Suprapubic skin (tissue), 4 donors: ENCODE results near the gene AGFG2. TPM values are rescaled to one million over a fixed set of nuclear protein-coding genes. Genes with fewer than 3 reads are reported as not detected.
"Not testable (repeated sequence)": the region's sequence is repeated elsewhere in the genome, so short reads cannot be mapped to it uniquely, and the experiment has no call there.

Experiments used
- DNase-seq, 2 donors: peaks; one replicate each; pipeline ENCODE4 v3.0.0-alpha.2; 2019; ENCODE audit warnings: low spot score in 2 of 2
- H3K27ac ChIP-seq: fragments of 200-600 bp; sonication (generic); one replicate; pipeline ENCODE4 v1.5.1; 2019
- H3K27me3 ChIP-seq: fragments of 200-600 bp; sonication (generic); one replicate; pipeline ENCODE4 v1.5.1; 2019
- H3K36me3 ChIP-seq: fragments of 200-600 bp; sonication (generic); one replicate; pipeline ENCODE4 v1.5.1; 2019
- H3K4me1 ChIP-seq: fragments of 200-600 bp; sonication (generic); one replicate; pipeline ENCODE4 v1.5.1; 2019
- H3K4me3 ChIP-seq: fragments of 200-600 bp; sonication (generic); one replicate; pipeline ENCODE4 v1.5.1; 2019; ENCODE audit warnings: mild to moderate bottlenecking
- H3K9me3 ChIP-seq: fragments of 200-600 bp; sonication (generic); one replicate; pipeline ENCODE4 v1.5.1; 2019
- CTCF ChIP-seq, 2 donors: fragments of 200-600 bp in 1 of 2; fragments of 450-650 bp in 1 of 2; sonication (generic) in 1 of 2; IDR thresholded peaks; one replicate each; pipeline ENCODE4 v1.5.1; 2016 to 2019; ENCODE audit warnings: antibody characterized with exemption in 2 of 2, mild to moderate bottlenecking in 1 of 2, moderate library complexity in 1 of 2
- EP300 ChIP-seq: sonication (generic); formaldehyde crosslinking; IDR thresholded peaks from one replicate; pipeline ENCODE4 v1.6.1; 2017; ENCODE audit warnings: antibody characterized with exemption
- POLR2A ChIP-seq, 2 donors: fragments of 450-650 bp; IDR thresholded peaks; one replicate each; pipeline ENCODE4 v1.6.1; 2017; ENCODE audit warnings: antibody characterized with exemption in 2 of 2, mild to moderate bottlenecking in 2 of 2, moderate library complexity in 2 of 2
- POLR2AphosphoS5 ChIP-seq, 3 donors: sonication (generic); formaldehyde crosslinking; IDR thresholded peaks; one replicate each; pipeline ENCODE4 v1.6.1; 2017; ENCODE audit warnings: antibody characterized with exemption in 3 of 3
- WGBS: methylation state at CpG from one replicate; pipeline ENCODE4 v1.1.5; 2018; 5-methylcytosine and 5-hydroxymethylcytosine counted together
- total RNA-seq, 4 donors: library from RNA; depleted of rRNA; stranded (reverse); fragments of >200 nt; gene quantifications; one replicate each; pipeline ENCODE4 v1.1.0, GENCODE V29; 2016

Gene AGFG2
- total RNA-seq, 4 donors from 2014 or later = 46.6 to 63.4 (median 52.9) TPM

- TF ChIP-seq POLR2AphosphoS5 (IDR thresholded peaks at IDR 0.05) (no peak), CTCF (IDR thresholded peaks at IDR 0.05) (no peak), POLR2A (IDR thresholded peaks at IDR 0.05) (no peak), EP300 (no peak)
- Histone ChIP-seq H3K9me3 (no peaks in the 10 kb centered on the region), H3K4me3 (no peak overlapping the region), H3K36me3 (peaks cover 7% of the 10 kb centered on the region), H3K27ac (peak overlapping the region; percentile 88), H3K4me1 (peaks cover 62% of the 10 kb centered on the region), H3K27me3 (no peaks in the 10 kb centered on the region)
- DNase-seq = no peak
- 70% methylated on average over 9 of the region's 9 CpGs for WGBS
These were observed 8.2 kb downstream of the AGFG2 start for GRCh38 chr7:100546926-100547800.

GRCh38 chr7:100547872-100548271 lies 8.9 kb downstream of the AGFG2 start:
- no peaks in the 10 kb centered on the region for H3K9me3 ChIP-seq
- no peak for TF ChIP-seq POLR2A (IDR thresholded peaks at IDR 0.05)
- no peak for TF ChIP-seq CTCF (IDR thresholded peaks at IDR 0.05)
- no peak for TF ChIP-seq POLR2AphosphoS5 (IDR thresholded peaks at IDR 0.05)
- no peak for TF ChIP-seq EP300
- H3K27ac ChIP-seq = peak overlapping the region; percentile 88
- peaks cover 14% of the 10 kb centered on the region for H3K36me3 ChIP-seq
- no peak for DNase-seq
- H3K4me3 ChIP-seq = no peak overlapping the region
- H3K4me1 ChIP-seq = peaks cover 57% of the 10 kb centered on the region
- H3K27me3 ChIP-seq = no peaks in the 10 kb centered on the region
- 59% methylated on average over 2 of the region's 2 CpGs for WGBS

GRCh38 chr7:100548446-100548845 lies 9.4 kb downstream of the AGFG2 start:
- DNase-seq, H3K9me3 ChIP-seq, H3K4me3 ChIP-seq, H3K27me3 ChIP-seq: not testable (repeated sequence)
- Histone ChIP-seq H3K36me3 (peaks cover 18% of the 10 kb centered on the region), H3K27ac (peak overlapping the region; percentile 88), H3K4me1 (peaks cover 53% of the 10 kb centered on the region)
- whole genome bisulfite sequencing = 85% methylated on average over 5 of the region's 5 CpGs

GRCh38 chr7:100552532-100552931 lies 13.5 kb downstream of the AGFG2 start:
- no peaks in the 10 kb centered on the region for H3K9me3 ChIP-seq
- WGBS = 88% methylated on average over 2 of the region's 2 CpGs
- H3K36me3 ChIP-seq = peaks cover 29% of the 10 kb centered on the region
- DNase-seq = no peak
- no peak overlapping the region for H3K27ac ChIP-seq
- H3K4me1 ChIP-seq = peaks cover 12% of the 10 kb centered on the region
- no peaks in the 10 kb centered on the region for H3K27me3 ChIP-seq
- H3K4me3 ChIP-seq = no peak overlapping the region
- TF ChIP-seq POLR2AphosphoS5 (IDR thresholded peaks at IDR 0.05) (no peak), POLR2A (IDR thresholded peaks at IDR 0.05) (no peak), CTCF (IDR thresholded peaks at IDR 0.05) (no peak), EP300 (no peak)

GRCh38 chr7:100553032-100553431 lies 14.0 kb downstream of the AGFG2 start:
- WGBS = 92% methylated on average over 3 of the region's 3 CpGs
- H3K36me3 ChIP-seq = peaks cover 29% of the 10 kb centered on the region
- no peak for TF ChIP-seq POLR2A (IDR thresholded peaks at IDR 0.05)
- no peak for TF ChIP-seq POLR2AphosphoS5 (IDR thresholded peaks at IDR 0.05)
- no peak overlapping the region for H3K4me3 ChIP-seq
- DNase-seq = no peak
- H3K27ac ChIP-seq = no peak overlapping the region
- H3K9me3 ChIP-seq = no peaks in the 10 kb centered on the region
- no peaks in the 10 kb centered on the region for H3K27me3 ChIP-seq
- peaks cover 7% of the 10 kb centered on the region for H3K4me1 ChIP-seq

- 81% methylated on average over 5 of the region's 5 CpGs for WGBS
- H3K27me3 ChIP-seq = no peaks in the 10 kb centered on the region
- DNase-seq = no peak
- no peak for TF ChIP-seq POLR2AphosphoS5 (IDR thresholded peaks at IDR 0.05)
- TF ChIP-seq CTCF (IDR thresholded peaks at IDR 0.05) = no peak
- TF ChIP-seq POLR2A (IDR thresholded peaks at IDR 0.05) = no peak
- no peak for TF ChIP-seq EP300
- H3K9me3 ChIP-seq = no peaks in the 10 kb centered on the region
- no peak overlapping the region for H3K4me3 ChIP-seq
- H3K4me1 ChIP-seq = no peaks in the 10 kb centered on the region
- H3K27ac ChIP-seq = no peak overlapping the region
- peaks cover 29% of the 10 kb centered on the region for H3K36me3 ChIP-seq
These were observed 16.7 kb downstream of the AGFG2 start for GRCh38 chr7:100555701-100556100.
